Mesothelial cell of epicardium (in vitro differentiated cells): Measurements from ENCODE around the gene EFCAB13. TPM values are rescaled to one million over a fixed set of nuclear protein-coding genes. Genes with fewer than 3 reads are reported as not detected.

Experiments
- DNase-seq, 2 experiments: peaks; one replicate each; pipeline ENCODE4 v3.0.0; 2021; ENCODE audit warnings: low spot score in 2 of 2; ENCODE audit not compliant: unreplicated experiment in 2 of 2
- H3K27ac Mint-ChIP-seq: 2 replicates; pipeline ENCODE4 v1.8.0; 2021; ENCODE audit warnings: mixed read lengths
- H3K27me3 Mint-ChIP-seq: 2 replicates; pipeline ENCODE4 v1.8.0; 2021; ENCODE audit warnings: low read depth, mixed read lengths
- H3K36me3 Mint-ChIP-seq: 2 replicates; pipeline ENCODE4 v1.8.0; 2021; ENCODE audit warnings: mixed read lengths
- H3K4me1 Mint-ChIP-seq: 2 replicates; pipeline ENCODE4 v1.8.0; 2021; ENCODE audit warnings: mixed read lengths
- H3K4me3 Mint-ChIP-seq: 2 replicates; pipeline ENCODE4 v1.8.0; 2021; ENCODE audit warnings: mild to moderate bottlenecking, moderate library complexity, mixed read lengths
- H3K9me3 Mint-ChIP-seq: 2 replicates; pipeline ENCODE4 v1.8.0; 2021; ENCODE audit warnings: mixed read lengths
- CTCF ChIP-seq: fragments of 200-600 bp; sonication (generic); IDR thresholded peaks from one replicate; pipeline ENCODE4 v1.5.0; 2021; ENCODE audit warnings: antibody characterized with exemption; ENCODE audit not compliant: unreplicated experiment
- total RNA-seq: library from RNA; stranded (reverse); gene quantifications from 3 replicates; pipeline ENCODE4 v1.2.1, GENCODE V29; 2021

Gene EFCAB13
- 4.3 to 5.7 TPM (median 4.8 TPM) in 3 replicates for total RNA-seq

GRCh38 chr17:47323382-47324223, at the start of gene EFCAB13:
TSS of gene EFCAB13 (plus strand) at chr17:47323955. CDS start at chr17:47328354, 4,399 bp downstream.
- DNase-seq = peak; percentile 76 to 88
- no peak for TF ChIP-seq CTCF
- Mint-ChIP-seq H3K36me3 (peaks cover 6% of the 10 kb centered on the region), H3K4me3 (peak within 1 kb of the TSS; percentile 92), H3K9me3 (peaks cover 6% of the 10 kb centered on the region), H3K27ac (peak within 1 kb of the TSS; percentile 91), H3K27me3 (no peaks in the 10 kb centered on the region), H3K4me1 (peaks cover 7% of the 10 kb centered on the region)

- TF ChIP-seq CTCF = no peak
Observed at GRCh38 chr17:47274319-47275069, 49.3 kb upstream of the EFCAB13 start.

GRCh38 chr17:47275245-47275984, 48.3 kb upstream of the EFCAB13 start:
- Mint-ChIP-seq H3K27ac (peak overlapping the region; percentile 87), H3K36me3 (no peaks in the 10 kb centered on the region), H3K9me3 (no peaks in the 10 kb centered on the region), H3K4me1 (peaks cover 36% of the 10 kb centered on the region), H3K27me3 (no peaks in the 10 kb centered on the region), H3K4me3 (peak overlapping the region; percentile 17)
- no peak for TF ChIP-seq CTCF
- peak; percentile 48 to 74 for DNase-seq

More at GRCh38 chr17:47274319-47275069, 49.3 kb upstream of the EFCAB13 start:
- peak overlapping the region; percentile 87 for H3K27ac Mint-ChIP-seq
- DNase-seq = no peak
- peaks cover 34% of the 10 kb centered on the region for H3K4me1 Mint-ChIP-seq
- H3K4me3 Mint-ChIP-seq = no peak overlapping the region
- no peaks in the 10 kb centered on the region for H3K27me3 Mint-ChIP-seq
- peaks cover 3% of the 10 kb centered on the region for H3K9me3 Mint-ChIP-seq
- H3K36me3 Mint-ChIP-seq = no peaks in the 10 kb centered on the region

GRCh38 chr17:47276444-47276843, 47.3 kb upstream of the EFCAB13 start:
- no peak for TF ChIP-seq CTCF
- Mint-ChIP-seq H3K4me1 (peaks cover 36% of the 10 kb centered on the region), H3K9me3 (no peaks in the 10 kb centered on the region), H3K36me3 (no peaks in the 10 kb centered on the region), H3K27me3 (no peaks in the 10 kb centered on the region), H3K4me3 (no peak overlapping the region), H3K27ac (peak overlapping the region; percentile 87)
- no peak for DNase-seq

- H3K9me3 Mint-ChIP-seq = no peaks in the 10 kb centered on the region
- no peak for DNase-seq
- peaks cover 36% of the 10 kb centered on the region for H3K4me1 Mint-ChIP-seq
- H3K36me3 Mint-ChIP-seq = no peaks in the 10 kb centered on the region
- no peaks in the 10 kb centered on the region for H3K27me3 Mint-ChIP-seq
- H3K27ac Mint-ChIP-seq = peak overlapping the region; percentile 40
- H3K4me3 Mint-ChIP-seq = no peak overlapping the region
- no peak for TF ChIP-seq CTCF
Observed at GRCh38 chr17:47276868-47277267, 46.9 kb upstream of the EFCAB13 start.
